DMS53 (cell line): ENCODE measurements around the gene ARTN.

ENCODE experiments used
- DNase-seq: peaks from one replicate; lab custom pipeline; 2025; lab: John Stamatoyannopoulos, UW

The ARTN gene

GRCh38 chr1:43985984-43986595 lies 52.5 kb downstream of the ARTN start:
- DNase-seq, result no peak

- no peak for DNase-seq
Observed at GRCh38 chr1:43986712-43987111, 53.1 kb downstream of the ARTN start.
